ENCODE data around the gene MAN1C1.
A peak's percentile ranks its signal among the peaks of the same experiment; 100 is the strongest.

MAN1C1 gene

GRCh38 chr1:25809283-25809926 is 192.8 kb downstream of the MAN1C1 start:
- no peak overlapping the region for H3K4me3 ChIP-seq (ENCODE audit: low read depth, low read length)

GRCh38 chr1:25809929-25810328 is 193.3 kb downstream of the MAN1C1 start:
- H3K4me3 ChIP-seq (ENCODE audit: low read depth, low read length) = no peak overlapping the region

GRCh38 chr1:25810341-25811299 is 194.0 kb downstream of the MAN1C1 start:
- H3K4me3 ChIP-seq (ENCODE audit: low read depth, low read length) = no peak overlapping the region

GRCh38 chr1:25811384-25812082 is 194.9 kb downstream of the MAN1C1 start:
- no peak overlapping the region for H3K4me3 ChIP-seq (ENCODE audit: low read depth, low read length)

GRCh38 chr1:25813071-25813733 is 196.6 kb downstream of the MAN1C1 start:
- no peak overlapping the region for H3K4me3 ChIP-seq (ENCODE audit: low read depth, low read length)

GRCh38 chr1:25813734-25814471 is 197.3 kb downstream of the MAN1C1 start:
- H3K4me3 ChIP-seq (ENCODE audit: low read depth, low read length) = no peak overlapping the region

- H3K4me3 ChIP-seq (ENCODE audit: low read depth, low read length) = no peak overlapping the region
Observed at GRCh38 chr1:25814549-25815087, 198.0 kb downstream of the MAN1C1 start.

GRCh38 chr1:25815208-25816111 is 198.9 kb downstream of the MAN1C1 start:
- no peak overlapping the region for H3K4me3 ChIP-seq (ENCODE audit: low read depth, low read length)

- no peak overlapping the region for H3K4me3 ChIP-seq (ENCODE audit: low read depth, low read length)
Observed at GRCh38 chr1:25816112-25816718, 199.6 kb downstream of the MAN1C1 start.

- no peak overlapping the region for H3K4me3 ChIP-seq (ENCODE audit: low read depth, low read length)
Observed at GRCh38 chr1:25817840-25818501, 201.4 kb downstream of the MAN1C1 start.

GRCh38 chr1:25818569-25818968 is 202.0 kb downstream of the MAN1C1 start:
- H3K4me3 ChIP-seq (ENCODE audit: low read depth, low read length) = no peak overlapping the region

GRCh38 chr1:25819491-25820246 is 203.1 kb downstream of the MAN1C1 start, which contains the start of gene MTFR1L:
Gene MTFR1L (plus strand): TSS chr1:25819954. CDS start chr1:25823105, 3,151 bp downstream.
- peak within 1 kb of the TSS; percentile 85 for H3K4me3 ChIP-seq (ENCODE audit: low read depth, low read length)

- peak overlapping the region; percentile 85 for H3K4me3 ChIP-seq (ENCODE audit: low read depth, low read length)
Observed at GRCh38 chr1:25820247-25821111, 203.9 kb downstream of the MAN1C1 start.

GRCh38 chr1:25821112-25821476 is 204.5 kb downstream of the MAN1C1 start:
- H3K4me3 ChIP-seq (ENCODE audit: low read depth, low read length) = peak overlapping the region; percentile 85

GRCh38 chr1:25821630-25822091 is 205.1 kb downstream of the MAN1C1 start:
- no peak overlapping the region for H3K4me3 ChIP-seq (ENCODE audit: low read depth, low read length)

GRCh38 chr1:25825605-25826004 is 209.0 kb downstream of the MAN1C1 start:
- H3K4me3 ChIP-seq (ENCODE audit: low read depth, low read length) = no peak overlapping the region
